Astrocyte of the hippocampus (primary cell): ENCODE results near the gene LAMA2.

Source experiments
- DNase-seq: peaks from one replicate; pipeline ENCODE4 v3.0.0; 2011; ENCODE audit warnings: low read depth, low spot score

The LAMA2 gene

DNA sequence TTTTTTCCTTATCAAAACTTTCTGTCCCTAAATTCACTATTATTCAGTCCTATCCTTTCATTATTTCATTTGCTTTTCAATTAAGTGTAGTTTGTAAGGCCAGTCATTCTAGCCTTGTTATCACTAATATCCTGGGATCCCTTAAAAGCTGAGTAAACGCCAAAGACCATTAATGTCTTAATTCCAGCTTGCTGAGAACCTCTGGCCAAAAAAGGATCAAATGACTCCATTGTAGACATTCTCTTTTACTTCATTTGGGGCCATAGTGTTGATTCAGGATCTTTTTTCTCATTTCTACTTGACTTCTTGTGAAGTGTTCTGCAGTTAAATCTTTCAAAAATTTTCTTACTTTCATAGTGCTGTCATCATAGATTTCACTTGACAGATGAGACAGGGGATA, 379.7 kb downstream of the LAMA2 start:
- DNase-seq, result no peak

DNA sequence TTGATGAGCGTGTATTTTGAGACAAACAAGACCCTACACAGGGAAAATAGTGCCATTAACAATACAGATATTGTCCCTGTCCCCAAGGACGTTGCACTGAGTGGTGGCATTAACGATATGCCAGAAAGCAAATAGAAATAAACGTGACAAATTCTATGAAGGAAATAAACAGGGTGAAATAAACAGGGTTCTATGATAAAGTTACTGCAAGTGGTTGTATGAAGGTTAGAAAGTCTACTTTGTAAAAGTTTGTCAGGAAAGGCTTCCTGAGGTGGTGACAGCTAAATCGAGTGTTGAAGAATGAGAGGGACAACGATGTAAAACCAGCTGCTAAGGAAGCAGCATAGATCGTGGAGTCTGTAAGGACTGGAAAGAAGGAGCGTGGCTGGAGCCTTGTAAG, 380.2 kb downstream of the LAMA2 start:
- DNase-seq, result no peak

DNA sequence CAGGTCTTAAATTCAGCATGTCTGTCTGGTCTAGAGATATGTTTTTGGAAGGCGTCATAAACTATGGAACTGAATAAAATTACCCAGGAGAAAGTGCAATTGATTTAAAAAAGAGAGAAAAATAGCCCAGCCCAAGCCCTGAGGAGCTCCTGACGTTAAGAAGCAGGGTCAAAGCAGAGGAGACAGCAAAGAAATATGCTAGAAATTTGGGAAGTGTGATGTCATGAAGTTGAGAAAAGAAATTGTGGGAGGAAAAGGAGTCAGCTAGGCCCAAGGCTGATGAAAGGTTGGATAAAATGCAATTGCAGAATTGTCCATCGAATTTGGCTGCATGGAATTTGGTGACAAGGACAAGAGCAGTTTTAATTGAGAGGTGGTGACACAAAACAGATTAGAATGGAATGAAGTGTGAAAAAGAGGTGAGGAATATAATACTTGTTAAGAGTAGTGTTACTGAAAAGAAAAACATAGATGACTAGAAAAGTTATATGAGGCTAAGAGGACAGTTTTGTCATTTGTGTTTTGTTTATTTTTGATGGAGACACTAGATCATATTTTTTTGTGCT, 381.6 kb downstream of the LAMA2 start:
- DNase-seq, result no peak

DNA sequence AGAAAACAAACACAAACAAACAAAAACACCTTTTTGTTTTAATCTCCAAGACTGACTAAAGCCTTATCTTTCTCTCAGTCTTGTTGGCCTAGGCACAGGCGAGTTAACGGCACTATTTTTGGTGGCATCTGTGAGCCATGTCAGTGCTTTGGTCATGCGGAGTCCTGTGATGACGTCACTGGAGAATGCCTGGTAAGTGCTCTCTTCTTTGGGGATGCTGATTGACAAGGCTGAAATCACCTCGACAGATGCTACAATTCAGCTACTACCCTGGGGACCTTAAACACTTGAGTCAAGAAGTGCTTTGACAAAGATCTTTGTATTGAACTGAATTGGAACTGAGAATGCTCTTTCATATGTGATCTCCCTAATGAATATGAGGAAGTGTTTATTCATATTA, 384.1 kb downstream of the LAMA2 start:
- DNase-seq, result no peak

DNA sequence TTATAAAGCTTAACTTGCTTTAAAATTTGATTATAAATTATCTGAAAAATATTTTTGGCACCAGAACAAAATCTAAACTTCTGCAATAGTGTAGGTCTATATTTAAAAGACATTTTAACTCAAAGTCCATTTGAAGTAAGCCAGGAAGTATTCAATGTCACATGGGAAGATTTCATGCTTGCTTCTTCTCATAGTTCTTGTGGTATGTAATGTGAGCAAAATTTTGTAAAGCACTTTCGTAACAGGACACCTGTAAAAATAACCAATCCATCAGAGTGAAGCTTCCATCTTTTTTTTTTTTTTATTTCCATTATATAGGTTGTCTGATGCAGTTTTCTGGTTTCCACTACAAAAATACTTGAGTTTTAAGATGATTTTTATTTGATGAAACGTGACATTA, 386.1 kb downstream of the LAMA2 start:
- DNase-seq, result no peak

DNA sequence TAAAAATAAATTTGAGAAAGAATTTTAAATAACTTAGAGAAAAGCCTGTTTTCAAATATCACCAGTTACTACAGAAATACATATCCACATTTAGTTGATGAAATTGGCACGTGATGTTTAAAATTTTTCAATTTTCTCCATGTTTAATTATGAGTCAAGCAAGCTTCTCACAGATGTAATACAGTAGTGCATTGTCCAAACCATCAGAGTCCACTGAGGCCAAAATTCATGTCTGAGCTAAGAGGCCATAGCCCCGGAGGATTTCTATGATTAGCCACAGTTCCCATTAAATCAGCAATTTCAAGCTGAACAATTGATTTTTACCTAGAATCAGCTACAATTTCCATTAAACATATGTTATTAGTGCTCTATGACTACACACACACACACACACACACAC, 387.0 kb downstream of the LAMA2 start:
- DNase-seq, result no peak

DNA sequence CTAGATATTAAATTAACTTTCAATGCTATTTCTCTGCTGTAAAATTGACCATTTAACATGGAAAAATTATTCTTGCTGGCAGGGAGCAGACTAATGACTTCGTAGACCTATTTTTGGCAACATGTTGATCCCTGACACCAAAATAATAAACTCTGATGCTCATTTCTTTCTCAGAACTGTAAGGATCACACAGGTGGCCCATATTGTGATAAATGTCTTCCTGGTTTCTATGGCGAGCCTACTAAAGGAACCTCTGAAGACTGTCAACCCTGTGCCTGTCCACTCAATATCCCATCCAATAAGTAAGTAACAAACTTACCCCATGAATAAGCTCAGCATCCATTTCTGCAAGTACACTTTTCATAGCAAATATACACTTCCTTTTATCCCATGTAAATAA, 387.5 kb downstream of the LAMA2 start:
- DNase-seq, result no peak

DNA sequence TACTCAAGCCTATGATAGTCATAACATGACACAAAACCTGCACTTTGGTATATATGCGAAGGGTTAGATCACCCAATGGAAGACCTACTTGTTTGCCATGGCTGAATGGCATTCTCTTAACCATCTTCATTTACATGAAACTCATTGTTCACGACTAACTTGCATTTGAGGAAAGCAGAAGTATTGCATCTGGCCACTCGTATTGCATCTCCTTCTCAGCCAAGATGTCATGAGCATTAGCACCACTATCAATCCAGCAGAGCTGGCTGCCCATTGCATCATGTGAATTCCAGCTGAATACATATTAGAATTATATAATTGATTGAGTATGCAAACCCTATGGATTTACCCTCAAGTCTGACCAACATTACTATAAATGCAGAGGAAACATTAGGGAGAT, 390.2 kb downstream of the LAMA2 start:
- DNase-seq, result no peak

DNA sequence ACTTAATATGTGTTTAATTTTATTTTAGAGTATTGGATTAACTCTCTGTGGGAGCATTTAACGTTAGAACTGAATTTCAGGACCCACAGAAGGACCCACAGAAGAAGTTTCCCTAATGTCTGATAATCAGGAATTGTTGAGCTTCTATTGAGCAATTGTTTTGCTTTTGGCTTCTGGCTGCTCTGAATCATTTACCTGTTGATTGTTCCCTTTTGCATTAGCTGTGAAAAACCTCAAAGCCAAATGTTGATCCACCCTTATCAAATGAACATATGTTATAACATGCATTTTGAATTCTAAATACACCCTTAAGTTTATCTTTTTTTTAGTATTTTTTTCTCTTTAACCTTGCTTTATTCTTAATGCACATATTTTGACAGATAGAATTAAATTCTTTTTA, 393.5 kb downstream of the LAMA2 start:
- no peak for DNase-seq

DNA sequence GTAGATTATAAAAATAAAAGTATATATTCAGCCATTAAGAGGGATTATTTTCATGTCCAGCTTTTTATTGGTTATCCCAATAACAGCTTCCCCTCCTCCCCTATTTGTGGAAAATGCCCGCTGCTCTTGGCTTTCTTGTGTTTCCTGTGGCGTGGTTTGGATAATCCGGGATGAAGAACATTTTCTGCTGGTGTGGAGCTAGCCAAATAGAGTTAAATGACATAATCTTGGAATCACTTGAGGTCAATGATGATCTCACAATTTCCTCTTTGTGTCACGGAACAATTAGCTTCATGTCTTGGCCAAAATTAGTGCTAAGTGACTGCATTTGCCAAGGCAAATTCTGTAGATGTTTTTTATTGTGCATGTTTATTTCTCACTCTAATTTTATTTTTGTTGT, 394.0 kb downstream of the LAMA2 start:
- DNase-seq, result peak; percentile 37

DNA sequence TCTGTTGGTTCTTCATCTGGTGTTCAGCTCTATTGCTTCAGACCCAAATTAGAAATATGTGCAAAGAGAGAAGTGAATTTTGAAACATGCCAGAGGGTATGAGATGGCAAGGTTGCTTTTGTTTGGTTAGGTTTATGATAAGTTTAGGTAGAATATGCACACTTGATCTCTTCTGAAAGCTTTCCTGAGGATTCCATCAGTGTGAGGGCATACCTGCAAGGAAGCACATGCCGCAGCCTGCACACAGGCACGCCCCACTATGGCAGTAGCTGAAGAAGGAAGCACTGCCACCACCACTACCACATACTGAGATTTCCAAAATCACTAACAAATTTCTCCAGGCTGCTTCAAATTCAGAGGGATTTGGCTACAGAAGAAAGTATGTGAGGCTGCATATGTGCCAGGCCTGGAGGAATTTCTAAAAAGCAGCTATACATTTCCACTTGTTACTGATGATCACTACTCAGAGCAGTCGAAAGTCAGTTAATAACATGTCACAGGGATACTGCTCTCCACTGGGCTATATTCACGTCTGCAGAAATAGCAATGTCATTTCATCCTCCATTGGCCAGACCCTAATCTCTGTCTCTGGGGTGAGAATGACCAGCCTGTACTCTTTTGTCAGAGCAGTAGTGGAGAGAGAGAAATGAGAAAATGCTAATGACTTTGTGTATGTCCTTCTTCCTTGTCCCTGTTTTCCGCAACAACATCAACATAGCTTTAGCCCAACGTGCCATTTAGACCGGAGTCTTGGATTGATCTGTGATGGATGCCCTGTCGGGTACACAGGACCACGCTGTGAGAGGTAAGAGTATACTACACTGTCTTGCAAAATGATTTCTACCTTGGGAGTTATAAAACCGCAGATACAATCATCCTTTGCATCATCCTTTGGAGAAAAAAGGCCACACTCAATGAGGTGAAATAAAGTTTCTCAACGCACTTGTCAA, 396.7 kb downstream of the LAMA2 start:
- no peak for DNase-seq

DNA sequence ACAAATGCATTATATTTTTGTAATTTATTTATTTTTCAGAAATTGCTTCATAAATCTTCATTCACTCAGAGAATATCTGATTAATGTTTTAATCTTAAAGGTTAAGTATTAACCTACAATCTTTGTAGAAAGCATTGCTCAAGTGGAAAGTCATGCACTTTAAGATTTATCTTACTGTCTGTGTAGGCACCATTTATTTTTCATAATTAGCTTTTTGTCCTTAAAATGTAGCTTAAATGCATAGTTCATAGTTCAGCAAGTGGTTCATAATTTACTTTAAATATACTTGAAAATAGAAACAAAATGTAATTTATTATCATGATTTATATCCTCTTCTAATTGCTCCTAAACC, 397.3 kb downstream of the LAMA2 start:
- DNase-seq, result no peak

DNA sequence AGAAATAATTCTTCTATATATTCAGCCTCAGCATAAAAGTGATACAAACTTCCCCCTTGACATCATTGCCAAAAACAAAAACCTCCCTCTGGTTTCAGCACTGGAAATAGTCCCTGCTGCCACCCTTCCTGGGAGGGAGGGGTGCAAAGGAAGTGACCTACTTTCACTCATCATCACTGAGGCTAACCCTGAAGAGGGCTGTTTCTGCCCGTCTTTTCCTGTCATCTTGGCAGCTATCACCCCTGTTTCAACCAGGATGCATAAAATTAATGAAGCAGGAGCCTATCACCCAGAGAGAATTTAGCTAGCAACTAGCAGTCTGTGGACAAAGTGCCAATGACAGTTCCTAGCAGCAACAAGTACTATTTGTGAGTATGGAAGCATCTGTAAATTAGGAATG, 397.8 kb downstream of the LAMA2 start:
- no peak for DNase-seq

DNA sequence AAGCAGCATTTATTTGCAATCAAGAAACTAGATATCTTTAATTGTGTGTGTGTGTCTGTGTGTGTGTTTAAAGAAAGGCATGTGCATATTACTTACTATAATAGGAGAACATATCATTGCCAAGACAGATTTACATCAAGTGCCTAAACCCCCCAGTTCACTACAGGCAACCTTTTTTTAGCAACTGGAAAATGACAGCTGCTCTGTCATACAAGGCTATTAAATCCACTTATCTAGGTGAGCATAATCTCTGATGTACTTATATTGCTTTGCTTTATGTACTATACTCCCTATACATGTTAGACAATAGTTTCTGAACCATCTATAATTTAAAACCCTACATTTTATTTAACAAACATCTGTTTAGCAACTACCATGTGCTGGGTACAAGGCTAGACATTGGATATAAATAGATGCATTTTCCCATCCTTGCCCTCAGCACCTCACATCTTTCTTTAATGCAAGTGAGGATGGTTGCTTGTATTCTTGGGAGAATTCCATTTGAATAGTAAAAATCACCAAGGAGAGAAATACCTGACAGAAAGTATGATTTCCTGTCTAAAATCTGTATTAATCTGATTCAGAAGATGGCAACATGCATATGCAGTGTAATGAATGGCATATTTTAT, 398.3 kb downstream of the LAMA2 start:
- DNase-seq, result no peak

DNA sequence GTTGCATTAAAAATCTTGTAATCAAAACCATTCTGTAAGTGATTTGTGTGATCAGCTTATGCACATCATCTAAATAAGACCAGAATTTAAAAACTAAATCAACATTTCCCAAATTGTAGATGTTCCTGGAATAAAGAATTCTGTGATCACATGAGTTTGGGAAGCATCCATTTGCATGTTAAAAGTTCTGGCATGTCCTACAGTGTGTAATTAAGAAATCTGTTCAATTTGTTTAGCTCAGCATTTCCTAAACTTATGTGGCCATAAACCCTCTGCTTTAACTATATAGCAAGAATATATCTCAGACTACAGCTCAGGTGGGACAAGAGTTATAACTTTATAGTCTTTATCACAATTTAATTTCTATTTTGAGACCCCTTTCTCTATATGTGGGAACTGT, 399.1 kb downstream of the LAMA2 start:
- no peak for DNase-seq

DNA sequence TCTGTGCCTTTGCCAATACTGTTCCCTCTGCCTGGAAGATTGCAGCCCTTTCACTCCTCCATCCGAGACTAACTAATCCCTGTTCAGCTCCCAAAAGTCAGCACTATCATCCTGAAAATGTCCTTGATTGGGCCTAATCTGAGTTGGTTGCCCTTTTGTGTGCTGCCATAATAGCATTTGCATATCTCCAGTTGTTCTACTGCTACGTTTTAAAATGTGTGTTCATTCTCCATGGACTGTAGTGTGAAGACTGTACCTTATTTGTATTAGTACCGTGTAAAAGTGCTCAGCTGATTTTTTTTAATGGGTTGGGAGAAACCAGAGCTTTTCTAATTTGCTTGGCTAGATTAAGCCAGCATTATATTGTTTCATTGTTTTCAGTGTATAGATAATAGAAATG, 401.3 kb downstream of the LAMA2 start:
- DNase-seq, result no peak

DNA sequence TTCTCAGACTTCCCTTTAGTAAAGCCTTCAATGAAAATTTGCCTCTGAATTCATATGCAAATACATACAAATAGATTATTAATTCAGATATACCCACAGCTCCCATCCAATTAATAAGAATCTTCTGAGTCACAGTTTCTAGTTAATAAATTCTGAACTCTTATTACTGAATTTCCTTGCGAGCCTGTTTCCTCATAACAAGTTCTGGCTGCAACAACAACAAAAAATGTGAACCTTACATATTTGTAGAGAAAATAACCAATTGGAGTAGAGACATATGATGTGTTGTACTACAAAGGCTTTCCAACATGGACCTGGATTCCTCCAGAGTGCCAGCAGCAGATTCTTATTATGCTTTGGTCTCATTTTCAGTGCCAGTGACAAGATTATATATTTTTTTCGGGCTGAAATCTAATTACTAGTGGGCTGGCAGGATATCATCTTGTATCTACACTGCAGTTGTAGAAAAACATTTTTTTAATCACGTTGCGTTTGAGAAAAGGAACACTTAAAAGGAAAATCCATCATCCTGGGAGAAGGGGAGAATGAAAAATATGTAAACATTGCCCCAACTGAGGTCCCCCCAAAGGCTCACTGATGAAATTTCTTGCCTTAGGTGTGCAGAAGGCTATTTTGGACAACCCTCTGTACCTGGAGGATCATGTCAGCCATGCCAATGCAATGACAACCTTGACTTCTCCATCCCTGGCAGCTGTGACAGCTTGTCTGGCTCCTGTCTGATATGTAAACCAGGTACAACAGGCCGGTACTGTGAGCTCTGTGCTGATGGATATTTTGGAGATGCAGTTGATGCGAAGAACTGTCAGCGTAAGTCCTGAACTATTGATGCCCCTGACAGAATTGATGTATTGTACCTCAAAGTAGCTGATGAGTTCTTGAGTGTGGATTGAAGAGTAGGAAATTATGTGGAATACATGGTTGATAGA, 404.6 kb downstream of the LAMA2 start:
- DNase-seq, result no peak

DNA sequence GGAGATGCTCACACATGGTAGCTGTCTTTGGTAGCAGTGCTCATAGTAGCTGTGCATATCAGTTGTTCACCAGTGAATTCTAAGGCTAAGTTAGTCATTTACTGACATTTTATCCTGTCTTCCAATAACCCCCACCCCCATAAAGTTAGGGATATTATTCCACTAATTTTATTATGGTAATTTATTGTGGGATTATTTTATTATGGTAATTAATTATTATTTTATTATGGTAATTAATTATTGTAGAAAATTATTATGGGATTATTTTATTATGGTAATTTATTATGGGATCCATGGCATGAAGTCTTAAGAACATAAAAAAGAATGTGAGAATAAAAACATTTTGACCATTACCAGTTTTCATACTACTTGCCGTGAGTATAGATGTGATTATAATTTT, 406.5 kb downstream of the LAMA2 start:
- no peak for DNase-seq

DNA sequence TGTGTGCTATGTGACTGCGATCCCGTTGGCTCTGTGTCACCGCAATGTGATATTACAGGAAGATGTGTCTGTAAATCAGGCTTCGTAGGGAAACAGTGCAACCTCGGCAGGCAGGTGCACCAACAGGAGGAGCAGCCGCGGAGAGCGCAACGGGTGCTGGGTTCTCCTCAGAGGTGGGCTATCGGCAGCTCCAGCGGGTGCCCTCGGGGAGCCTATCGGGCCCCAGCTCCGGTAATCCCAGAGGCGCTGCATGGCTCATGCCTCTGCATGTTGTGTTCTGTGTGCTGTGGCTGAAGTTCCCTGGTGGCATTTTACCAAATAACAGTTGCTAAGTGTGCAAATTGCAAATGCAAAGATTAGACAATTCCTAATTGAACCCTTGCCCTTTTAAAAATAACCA, 409.9 kb downstream of the LAMA2 start:
- DNase-seq, result no peak

DNA sequence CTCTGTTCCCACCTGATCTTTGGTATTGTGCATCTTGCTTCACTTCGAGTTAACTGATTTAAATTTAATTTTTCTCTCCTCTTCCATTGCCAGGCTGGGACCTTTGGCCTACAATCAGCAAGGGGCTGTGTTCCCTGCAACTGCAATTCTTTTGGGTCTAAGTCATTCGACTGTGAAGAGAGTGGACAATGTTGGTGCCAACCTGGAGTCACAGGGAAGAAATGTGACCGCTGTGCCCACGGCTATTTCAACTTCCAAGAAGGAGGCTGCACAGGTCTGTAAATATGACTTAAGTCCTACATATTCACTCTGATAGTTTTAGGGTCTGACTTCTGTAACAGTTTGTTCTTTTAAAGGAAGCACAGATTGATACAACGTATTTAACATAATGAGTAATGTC, 414.7 kb downstream of the LAMA2 start:
- DNase-seq, result no peak

DNA sequence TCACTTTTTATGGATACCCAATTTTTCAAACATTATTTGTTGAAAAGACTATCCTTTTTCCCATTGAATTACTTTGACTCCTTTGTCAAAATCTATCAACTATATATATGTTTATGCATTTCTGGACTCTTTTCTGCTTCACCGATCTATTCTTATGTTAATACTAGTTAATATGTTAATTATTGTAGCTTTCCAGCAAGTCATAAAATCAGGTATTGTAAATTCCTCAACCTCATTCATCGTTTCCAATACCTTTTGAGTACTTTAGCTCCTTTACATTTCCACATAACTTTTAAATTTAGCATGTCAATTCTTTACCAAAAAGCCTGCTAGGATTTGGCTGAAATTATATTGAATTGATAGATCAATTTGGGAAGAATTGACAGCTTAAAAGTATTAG, 419.7 kb downstream of the LAMA2 start:
- no peak for DNase-seq

DNA sequence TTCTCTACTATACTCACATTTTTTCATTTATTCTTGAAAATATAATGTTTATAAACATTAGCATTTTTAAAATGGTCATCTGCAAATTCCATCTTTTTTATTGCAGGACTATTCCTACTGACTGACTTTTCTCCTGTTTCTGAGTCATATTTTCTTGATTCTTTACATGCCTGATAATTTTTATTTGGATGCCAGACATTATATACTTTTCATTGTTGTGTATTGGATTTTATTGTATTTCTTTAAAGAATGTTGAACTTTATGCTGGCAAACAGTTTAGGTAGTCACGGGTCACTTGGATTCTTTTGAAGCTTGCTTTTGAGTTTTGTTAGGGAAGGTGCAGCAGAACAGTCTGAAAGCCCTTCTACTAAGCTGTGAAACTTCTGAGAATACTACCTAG, 423.9 kb downstream of the LAMA2 start:
- DNase-seq, result no peak
